CD4-positive, alpha-beta T cell treated with Interleukin-6 at 100 ng/mL for 8 hours (primary cell): Measurements from ENCODE around the gene CFAP61.

ENCODE experiments used
- DNase-seq: peaks from one replicate; pipeline ENCODE4 v3.0.0-alpha.2; 2020; ENCODE audit warnings: mixed read lengths, low spot score

CFAP61 gene

DNA sequence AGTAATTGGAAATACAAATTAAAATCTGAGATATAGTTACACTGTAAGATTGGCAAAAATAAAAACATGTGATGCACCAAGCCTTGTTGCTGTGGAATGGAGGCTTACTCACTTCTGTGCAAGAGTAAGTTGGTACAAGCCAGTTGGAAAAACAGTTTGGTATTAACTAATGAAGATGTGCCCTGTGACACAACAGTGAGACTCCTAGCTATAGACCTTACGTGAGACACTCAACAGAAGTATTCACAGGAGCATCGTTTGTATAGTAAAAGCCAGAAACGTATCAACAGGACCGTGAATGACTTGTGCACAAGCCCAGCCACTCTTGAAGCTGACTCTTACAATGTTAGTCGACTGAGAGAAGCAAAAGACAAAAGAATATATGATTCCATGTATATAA lies 20.5 kb upstream of the CFAP61 start:
- DNase-seq = no peak

- DNase-seq = no peak
Measured at GRCh38 chr20:20034486-20034885, 17.8 kb upstream of the CFAP61 start.

- no peak for DNase-seq
Measured at GRCh38 chr20:20036756-20037155, 15.6 kb upstream of the CFAP61 start.

DNA sequence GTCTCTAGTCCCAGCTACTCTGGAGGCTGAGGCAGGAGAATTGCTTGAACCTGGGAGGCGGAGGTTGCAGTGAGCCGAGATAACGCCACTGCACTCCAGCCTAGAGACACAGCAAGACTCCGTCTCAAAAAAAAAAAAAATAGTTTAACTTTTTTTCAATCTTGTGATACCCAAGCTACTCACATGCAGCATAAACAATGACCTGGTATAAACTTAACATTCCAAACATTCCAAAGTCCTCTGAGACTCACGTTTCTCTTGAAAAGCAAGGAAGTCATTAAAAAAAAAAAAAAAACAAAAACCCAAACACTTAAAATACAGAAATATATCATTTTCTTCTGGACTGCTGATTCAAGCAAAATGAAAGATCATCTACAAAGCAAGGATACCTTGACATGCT lies 14.4 kb upstream of the CFAP61 start:
- DNase-seq = no peak

DNA sequence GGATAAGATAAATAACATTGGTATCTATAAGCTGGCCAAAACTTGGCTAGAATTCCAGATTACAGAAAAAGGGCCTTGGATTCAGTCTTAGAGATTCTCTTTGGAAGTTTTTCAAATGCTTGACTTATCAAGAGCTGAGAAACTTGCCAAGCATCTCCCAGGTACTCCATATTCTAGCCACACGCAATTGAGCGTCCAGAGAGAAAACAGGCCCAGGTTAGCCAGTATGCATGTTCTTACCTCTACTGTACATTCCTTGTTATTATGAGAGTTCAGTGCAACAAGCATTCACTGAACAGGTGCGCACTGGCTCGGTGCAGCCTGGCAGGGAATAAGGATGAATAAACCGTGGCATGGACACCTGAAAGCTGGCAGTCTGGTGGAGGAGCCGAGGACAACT lies 13.7 kb upstream of the CFAP61 start:
- no peak for DNase-seq

GRCh38 chr20:20039752-20040387 lies 12.5 kb upstream of the CFAP61 start:
- no peak for DNase-seq

DNA sequence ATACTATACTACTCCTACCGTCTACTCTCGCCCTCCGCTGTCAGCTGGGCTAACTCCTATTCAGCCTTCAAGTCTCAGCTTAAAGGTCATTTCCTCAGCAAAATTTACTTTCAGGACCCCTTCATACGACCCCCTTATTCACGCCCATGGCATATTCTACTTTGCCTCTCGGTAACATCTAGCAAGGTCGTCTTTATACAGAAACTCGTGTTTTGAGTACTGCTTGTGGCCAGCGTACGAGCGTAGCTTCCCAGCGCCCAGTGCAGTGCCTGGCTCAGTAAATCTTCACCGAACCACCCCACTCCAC lies 612 bp upstream of the CFAP61 start:
- DNase-seq = no peak

GRCh38 chr20:20060234-20060998 lies 8.1 kb downstream of the CFAP61 start:
- DNase-seq = no peak

GRCh38 chr20:20063941-20064702 lies 11.8 kb downstream of the CFAP61 start:
- DNase-seq = no peak

GRCh38 chr20:20065361-20065760 lies 13.0 kb downstream of the CFAP61 start:
- no peak for DNase-seq

DNA sequence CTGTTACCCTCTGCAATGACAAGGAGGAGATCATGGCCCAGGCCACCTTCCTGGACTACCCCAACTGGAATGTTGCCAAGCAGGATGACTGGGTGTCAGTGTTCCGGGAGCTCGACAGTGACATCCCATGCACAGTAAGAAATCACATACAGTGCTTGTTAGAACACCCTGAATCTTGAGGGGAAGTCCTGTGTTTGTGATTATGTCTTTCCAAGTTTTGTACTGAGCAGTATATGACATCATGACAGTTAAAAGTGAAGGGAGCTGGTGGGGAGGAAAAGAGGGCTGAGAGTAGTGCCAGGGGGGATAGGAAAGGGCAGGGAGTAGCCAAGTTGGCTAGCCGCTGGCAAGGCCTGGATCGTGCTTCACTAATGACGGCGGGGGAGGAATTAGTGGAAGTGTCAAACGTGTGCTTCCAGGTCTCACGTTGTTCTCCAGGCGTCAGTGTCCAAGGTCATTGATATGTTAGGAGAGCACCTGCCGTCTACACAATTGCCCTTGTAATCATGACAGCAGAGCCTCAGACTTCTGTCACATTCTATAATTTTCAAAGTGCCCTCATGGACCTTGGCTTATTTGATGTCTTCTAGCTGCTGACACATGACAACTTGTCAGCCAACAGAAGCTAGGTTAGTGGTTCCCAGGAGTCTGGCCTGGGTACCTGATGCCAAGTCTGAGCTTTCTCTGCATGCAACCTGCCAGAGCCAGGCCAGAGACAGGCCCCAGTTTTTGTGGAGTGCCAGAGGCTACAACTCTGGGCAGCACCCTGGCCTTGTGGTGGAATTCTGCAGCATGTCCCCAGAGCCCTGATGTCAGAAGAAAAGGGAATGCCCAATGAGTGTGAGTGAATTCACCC lies 18.8 kb downstream of the CFAP61 start:
- no peak for DNase-seq

DNA sequence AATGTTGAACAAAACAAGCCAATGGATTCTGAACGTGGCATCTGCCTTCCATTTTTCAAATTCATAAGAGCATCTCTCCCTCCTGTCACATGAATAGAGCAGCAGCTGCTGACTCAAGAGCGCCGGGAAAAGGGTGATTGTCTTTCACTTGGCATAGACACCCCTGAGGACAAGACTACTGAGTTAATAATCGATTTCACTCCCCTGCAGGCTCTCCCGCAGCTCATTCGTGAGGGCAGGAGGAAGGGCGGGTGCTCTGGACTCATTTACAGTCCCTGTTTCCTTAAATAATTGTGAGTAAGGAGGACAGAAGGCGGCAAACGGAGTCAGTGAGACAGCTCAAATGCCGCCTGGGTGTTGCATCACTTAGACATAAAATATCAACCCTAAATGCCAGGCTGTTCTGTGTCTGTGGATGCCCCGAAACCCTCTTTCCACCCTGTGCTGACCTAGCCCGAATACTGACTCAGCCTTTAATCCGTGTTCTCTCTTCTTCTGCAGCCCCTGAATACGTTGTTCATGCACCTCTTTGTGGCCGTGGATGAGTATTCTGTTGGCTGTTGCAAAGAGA lies 21.6 kb downstream of the CFAP61 start:
- DNase-seq = no peak

GRCh38 chr20:20075032-20075431 lies 22.7 kb downstream of the CFAP61 start:
- no peak for DNase-seq

GRCh38 chr20:20076297-20077065 lies 24.1 kb downstream of the CFAP61 start:
- no peak for DNase-seq

- no peak for DNase-seq
Measured at GRCh38 chr20:20078041-20078440, 25.7 kb downstream of the CFAP61 start.

GRCh38 chr20:20079102-20079784 lies 26.9 kb downstream of the CFAP61 start:
- no peak for DNase-seq

- DNase-seq = no peak
Measured at GRCh38 chr20:20083807-20084206, 31.5 kb downstream of the CFAP61 start.

- no peak for DNase-seq
Measured at GRCh38 chr20:20084296-20084752, 32.0 kb downstream of the CFAP61 start.

GRCh38 chr20:20085071-20085470 lies 32.7 kb downstream of the CFAP61 start:
- no peak for DNase-seq

DNA sequence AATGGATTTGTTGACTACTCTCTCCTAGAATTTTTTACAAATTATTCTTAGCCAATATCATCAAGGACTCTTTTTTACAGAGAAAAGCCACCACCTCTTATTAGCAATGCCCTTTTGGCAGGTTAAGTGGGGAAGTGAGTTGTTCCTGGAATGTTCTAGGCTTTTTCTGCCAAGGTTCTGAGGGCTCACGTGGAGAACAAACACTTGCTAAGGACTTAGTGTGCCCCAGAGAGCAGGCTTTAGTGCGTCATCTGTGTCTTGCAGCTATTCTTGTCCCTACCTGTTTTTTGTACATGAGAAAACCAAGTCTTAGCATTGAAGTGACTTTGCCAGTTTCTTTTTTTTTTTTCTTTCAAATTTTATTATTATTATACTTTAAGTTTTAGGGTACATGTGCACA lies 33.5 kb downstream of the CFAP61 start:
- no peak for DNase-seq

GRCh38 chr20:20089018-20089417 lies 36.7 kb downstream of the CFAP61 start:
- no peak for DNase-seq
